MM.1S (cell line): ENCODE data around the gene CCDC121.
"Not testable (repeated sequence)": the region's sequence is repeated elsewhere in the genome, so short reads cannot be mapped to it uniquely, and the experiment has no call there.

Experiments used
- DNase-seq: peaks from one replicate; pipeline ENCODE4 v3.0.0-alpha.2; 2015
- H2AFZ ChIP-seq: fragments of 300-600 bp; sonication (generic); 2 replicates; pipeline ENCODE4 v1.6.0; 2016; ENCODE audit warnings: antibody characterized with exemption, low read length
- H3F3A ChIP-seq: fragments of 300-600 bp; sonication (generic); 2 replicates; pipeline ENCODE4 v1.6.1; 2016; ENCODE audit warnings: mild to moderate bottlenecking, antibody characterized with exemption, low read length, moderate library complexity, mixed read lengths; ENCODE audit not compliant: insufficient read depth
- H3K27ac ChIP-seq: fragments of 300-600 bp; sonication (generic); 2 replicates; pipeline ENCODE4 v1.5.1; 2016; ENCODE audit warnings: mild to moderate bottlenecking, low read length
- H3K27me3 ChIP-seq: fragments of 300-600 bp; sonication (generic); replicated peaks from 2 replicates; pipeline ENCODE4 v1.6.0; 2016; ENCODE audit warnings: low read length; ENCODE audit not compliant: insufficient read depth
- H3K36me3 ChIP-seq: fragments of 300-600 bp; sonication (generic); replicated peaks from 2 replicates; pipeline ENCODE4 v1.6.1; 2016; ENCODE audit warnings: mild to moderate bottlenecking, low read length, mixed read lengths; ENCODE audit not compliant: insufficient read depth
- H3K4me1 ChIP-seq: fragments of 300-600 bp; sonication (generic); 2 replicates; pipeline ENCODE4 v1.6.1; 2016; ENCODE audit warnings: low read length, mixed read lengths
- H3K4me2 ChIP-seq: fragments of 300-600 bp; sonication (generic); 2 replicates; pipeline ENCODE4 v1.6.0; 2016; ENCODE audit warnings: low read depth, low read length
- H3K4me3 ChIP-seq: fragments of 300-600 bp; sonication (generic); 2 replicates; pipeline ENCODE4 v1.5.1; 2016; ENCODE audit warnings: low read length, mixed read lengths
- H3K79me2 ChIP-seq: fragments of 300-600 bp; sonication (generic); 2 replicates; pipeline ENCODE4 v1.6.1; 2016; ENCODE audit warnings: mixed run types, low read length, mixed read lengths
- H3K9ac ChIP-seq: fragments of 300-600 bp; sonication (generic); 2 replicates; pipeline ENCODE4 v1.6.1; 2016; ENCODE audit warnings: low read length, mixed read lengths
- H3K9me2 ChIP-seq: fragments of 300-600 bp; sonication (generic); replicated peaks from 2 replicates; pipeline ENCODE4 v1.6.1; 2016; ENCODE audit warnings: mild to moderate bottlenecking, low read length, mixed read lengths; ENCODE audit not compliant: insufficient read depth
- H3K9me3 ChIP-seq: fragments of 300-600 bp; sonication (generic); replicated peaks from 2 replicates; pipeline ENCODE4 v1.6.1; 2016; ENCODE audit warnings: mild to moderate bottlenecking, low read length, mixed read lengths; ENCODE audit not compliant: insufficient read depth
- H4K20me1 ChIP-seq: fragments of 300-600 bp; sonication (generic); 2 replicates; pipeline ENCODE4 v1.6.1; 2016; ENCODE audit warnings: mild to moderate bottlenecking, low read length, moderate library complexity, mixed read lengths; ENCODE audit not compliant: insufficient read depth
- EZH2 ChIP-seq: fragments of 300-600 bp; sonication (generic); optimal IDR thresholded peaks from 2 replicates; pipeline ENCODE3; 2017; ENCODE audit warnings: low read depth, mild to moderate bottlenecking, antibody characterized with exemption, low read length, mixed read lengths
- EZH2phosphoT487 ChIP-seq: fragments of 300-600 bp; sonication (generic); IDR thresholded peaks from 2 replicates; pipeline ENCODE4 v1.6.1; 2018; ENCODE audit warnings: antibody characterized with exemption, low read length
- TF ChIP-seq, protein P1 (sequence below): fragments of 300-600 bp; sonication (generic); IDR thresholded peaks from 2 replicates; pipeline ENCODE4 v1.5.1; 2016; ENCODE audit warnings: antibody characterized with exemption, low read length, mixed read lengths

Gene CCDC121

DNA sequence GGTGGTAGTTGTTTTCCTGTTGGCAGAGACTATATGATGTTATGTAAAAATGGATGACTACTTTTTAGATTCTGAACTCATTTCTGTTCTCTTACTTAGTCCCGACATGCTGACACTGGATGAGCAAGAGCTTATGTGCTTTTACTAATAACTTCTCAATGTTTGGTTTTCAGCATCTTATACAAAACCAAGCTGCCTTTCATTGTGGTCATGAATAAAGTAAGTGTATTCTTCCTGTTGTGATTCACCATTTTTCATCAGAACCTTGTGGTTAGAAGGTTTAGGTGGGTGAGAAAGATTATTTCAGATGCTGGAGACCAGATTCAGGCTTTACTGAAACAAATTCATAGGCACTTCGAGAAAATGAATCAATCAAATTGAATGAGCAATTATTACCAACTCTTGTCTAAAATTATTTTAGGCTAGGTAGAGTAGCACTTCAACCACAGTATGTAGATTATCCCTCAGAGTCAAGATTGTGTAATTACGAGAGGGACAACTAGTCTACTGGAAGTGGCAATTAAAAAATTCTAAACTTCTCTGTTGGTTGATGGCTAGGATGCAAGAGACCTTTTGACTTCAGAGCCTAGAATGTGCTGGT, 9.3 kb upstream of the CCDC121 start:
- Histone ChIP-seq H3K79me2 (no peaks in the 10 kb centered on the region), H3K27me3 (no peaks in the 10 kb centered on the region), H3K4me1 (no peaks in the 10 kb centered on the region), H3K4me3 (no peak overlapping the region), H3K36me3 (peaks cover 3% of the 10 kb centered on the region; the same call in 1 of the 2 replicates), H3K9me3 (no peaks in the 10 kb centered on the region), H3K27ac (no peak overlapping the region), H2AFZ (no peak overlapping the region), H4K20me1 (no peaks in the 10 kb centered on the region), H3K9ac (no peak overlapping the region), H3F3A (no peaks in the 10 kb centered on the region), H3K4me2 (no peak overlapping the region), H3K9me2 (no peaks in the 10 kb centered on the region)
- no peak for DNase-seq
- no peak for TF ChIP-seq EZH2
- TF ChIP-seq, protein P1, sequence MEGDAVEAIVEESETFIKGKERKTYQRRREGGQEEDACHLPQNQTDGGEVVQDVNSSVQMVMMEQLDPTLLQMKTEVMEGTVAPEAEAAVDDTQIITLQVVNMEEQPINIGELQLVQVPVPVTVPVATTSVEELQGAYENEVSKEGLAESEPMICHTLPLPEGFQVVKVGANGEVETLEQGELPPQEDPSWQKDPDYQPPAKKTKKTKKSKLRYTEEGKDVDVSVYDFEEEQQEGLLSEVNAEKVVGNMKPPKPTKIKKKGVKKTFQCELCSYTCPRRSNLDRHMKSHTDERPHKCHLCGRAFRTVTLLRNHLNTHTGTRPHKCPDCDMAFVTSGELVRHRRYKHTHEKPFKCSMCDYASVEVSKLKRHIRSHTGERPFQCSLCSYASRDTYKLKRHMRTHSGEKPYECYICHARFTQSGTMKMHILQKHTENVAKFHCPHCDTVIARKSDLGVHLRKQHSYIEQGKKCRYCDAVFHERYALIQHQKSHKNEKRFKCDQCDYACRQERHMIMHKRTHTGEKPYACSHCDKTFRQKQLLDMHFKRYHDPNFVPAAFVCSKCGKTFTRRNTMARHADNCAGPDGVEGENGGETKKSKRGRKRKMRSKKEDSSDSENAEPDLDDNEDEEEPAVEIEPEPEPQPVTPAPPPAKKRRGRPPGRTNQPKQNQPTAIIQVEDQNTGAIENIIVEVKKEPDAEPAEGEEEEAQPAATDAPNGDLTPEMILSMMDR = no peak
- no peak for TF ChIP-seq EZH2phosphoT487

DNA sequence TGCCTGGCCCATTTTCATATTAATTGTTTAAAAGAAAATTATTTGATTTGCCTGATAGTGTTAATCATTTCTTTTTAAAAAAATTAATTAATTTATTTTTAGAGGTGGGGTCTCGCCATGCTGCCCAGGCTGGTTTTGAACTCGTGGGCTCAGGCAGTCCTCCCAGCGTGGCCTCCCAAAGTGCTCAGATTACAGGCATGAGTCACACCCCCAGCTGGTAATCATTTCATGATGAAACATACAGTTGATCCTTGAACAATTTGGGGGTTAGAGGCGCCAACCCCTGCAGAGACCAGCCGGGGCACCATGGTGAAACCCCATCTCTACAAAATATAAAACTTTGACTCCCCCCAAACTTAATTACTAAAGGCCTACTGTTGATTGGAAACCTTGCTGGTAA, 8.0 kb upstream of the CCDC121 start:
- Histone ChIP-seq H3K9me2 (no peaks in the 10 kb centered on the region), H3K9ac (no peak overlapping the region), H3K36me3 (peaks cover 3% of the 10 kb centered on the region), H3K27me3 (no peaks in the 10 kb centered on the region), H3K79me2 (no peaks in the 10 kb centered on the region), H3K9me3 (no peaks in the 10 kb centered on the region), H3F3A (no peaks in the 10 kb centered on the region), H4K20me1 (no peaks in the 10 kb centered on the region), H3K4me3 (no peak overlapping the region), H3K4me2 (no peak overlapping the region), H2AFZ (no peak overlapping the region), H3K4me1 (no peaks in the 10 kb centered on the region), H3K27ac (no peak overlapping the region)
- TF ChIP-seq EZH2phosphoT487 = no peak
- TF ChIP-seq, protein P1 = no peak
- no peak for TF ChIP-seq EZH2
- no peak for DNase-seq

DNA sequence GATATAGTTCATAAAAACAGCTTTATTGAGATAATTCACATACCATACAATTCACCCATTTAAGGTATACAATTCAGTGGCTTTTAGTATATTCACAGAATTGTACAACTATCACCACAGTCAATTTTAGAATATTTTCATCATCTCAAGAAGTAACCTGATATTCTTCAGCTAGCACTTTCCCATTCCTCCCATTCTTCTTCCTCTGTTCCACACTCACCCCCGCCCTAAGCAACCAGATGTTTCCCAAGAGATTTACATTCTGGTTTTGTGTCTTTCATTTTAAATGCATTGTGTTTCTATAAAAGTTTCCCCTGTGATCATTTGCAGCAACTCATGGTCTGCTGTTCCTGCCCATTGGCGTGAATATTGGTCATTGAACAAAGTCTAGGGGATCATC, 5.5 kb upstream of the CCDC121 start:
- no peak for DNase-seq
- H3K4me1 ChIP-seq = no peaks in the 10 kb centered on the region
- H3K36me3 ChIP-seq = peaks cover 3% of the 10 kb centered on the region
- no peak overlapping the region for H3K4me2 ChIP-seq
- no peak overlapping the region for H3K9ac ChIP-seq
- no peak overlapping the region for H2AFZ ChIP-seq
- no peaks in the 10 kb centered on the region for H3K9me3 ChIP-seq
- H3K9me2 ChIP-seq = no peaks in the 10 kb centered on the region
- H4K20me1 ChIP-seq = no peaks in the 10 kb centered on the region
- peaks cover 17% of the 10 kb centered on the region for H3K79me2 ChIP-seq
- no peak for TF ChIP-seq EZH2phosphoT487
- no peak for TF ChIP-seq EZH2
- TF ChIP-seq, protein P1 = no peak
- no peaks in the 10 kb centered on the region for H3F3A ChIP-seq
- H3K27ac ChIP-seq = no peak overlapping the region
- no peaks in the 10 kb centered on the region for H3K27me3 ChIP-seq
- no peak overlapping the region for H3K4me3 ChIP-seq

DNA sequence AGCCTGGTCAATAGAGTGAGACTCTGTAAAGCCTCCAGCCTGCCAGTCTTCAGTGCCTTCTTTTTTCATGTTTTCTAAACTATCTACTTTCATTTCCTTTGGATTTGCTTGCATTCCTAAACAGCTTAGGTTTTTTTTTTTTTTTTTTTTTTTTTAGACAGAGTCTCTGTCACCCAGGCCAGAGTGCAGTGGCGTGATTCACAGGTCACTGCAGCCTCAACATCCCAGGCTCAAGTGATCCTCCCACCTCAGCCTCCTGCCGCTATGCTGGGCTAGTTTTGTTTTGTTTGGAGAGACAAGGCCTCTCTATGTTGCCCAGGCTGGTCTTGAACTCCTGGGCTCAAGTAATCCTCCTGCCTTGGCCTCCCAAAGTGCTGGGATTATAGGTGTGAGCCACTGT, 1.4 kb upstream of the CCDC121 start:
- peaks cover 23% of the 10 kb centered on the region for H3K79me2 ChIP-seq
- H3K4me2 ChIP-seq, H2AFZ ChIP-seq, H4K20me1 ChIP-seq, H3K4me1 ChIP-seq, H3K27me3 ChIP-seq, H3K27ac ChIP-seq, H3K9me3 ChIP-seq, H3K36me3 ChIP-seq, H3K9me2 ChIP-seq, H3F3A ChIP-seq, H3K9ac ChIP-seq, H3K4me3 ChIP-seq, DNase-seq: not testable (repeated sequence)
